ENCODE results near the gene CLDN18.

DNA sequence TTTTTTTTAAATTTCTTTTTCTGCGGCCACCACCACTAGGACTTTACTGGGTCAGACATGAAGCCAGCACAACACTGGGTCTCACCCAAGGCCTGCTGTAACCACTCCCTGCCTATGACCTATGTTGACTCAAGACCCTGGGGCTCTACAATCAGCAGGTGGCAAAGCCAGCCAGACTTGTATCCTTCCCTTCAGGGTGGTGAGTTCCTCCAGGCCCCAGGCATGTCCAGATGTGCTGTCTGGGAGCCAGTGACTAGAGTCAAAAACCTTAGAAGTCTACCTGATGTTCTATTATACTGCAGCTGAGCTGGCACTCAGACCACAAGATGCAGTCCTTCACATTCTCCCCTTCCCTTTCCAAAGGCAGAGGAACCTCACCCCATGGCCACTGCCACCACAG is 31.6 kb upstream of the CLDN18 start:
- TF ChIP-seq, protein P1, sequence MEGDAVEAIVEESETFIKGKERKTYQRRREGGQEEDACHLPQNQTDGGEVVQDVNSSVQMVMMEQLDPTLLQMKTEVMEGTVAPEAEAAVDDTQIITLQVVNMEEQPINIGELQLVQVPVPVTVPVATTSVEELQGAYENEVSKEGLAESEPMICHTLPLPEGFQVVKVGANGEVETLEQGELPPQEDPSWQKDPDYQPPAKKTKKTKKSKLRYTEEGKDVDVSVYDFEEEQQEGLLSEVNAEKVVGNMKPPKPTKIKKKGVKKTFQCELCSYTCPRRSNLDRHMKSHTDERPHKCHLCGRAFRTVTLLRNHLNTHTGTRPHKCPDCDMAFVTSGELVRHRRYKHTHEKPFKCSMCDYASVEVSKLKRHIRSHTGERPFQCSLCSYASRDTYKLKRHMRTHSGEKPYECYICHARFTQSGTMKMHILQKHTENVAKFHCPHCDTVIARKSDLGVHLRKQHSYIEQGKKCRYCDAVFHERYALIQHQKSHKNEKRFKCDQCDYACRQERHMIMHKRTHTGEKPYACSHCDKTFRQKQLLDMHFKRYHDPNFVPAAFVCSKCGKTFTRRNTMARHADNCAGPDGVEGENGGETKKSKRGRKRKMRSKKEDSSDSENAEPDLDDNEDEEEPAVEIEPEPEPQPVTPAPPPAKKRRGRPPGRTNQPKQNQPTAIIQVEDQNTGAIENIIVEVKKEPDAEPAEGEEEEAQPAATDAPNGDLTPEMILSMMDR (IDR thresholded peaks at IDR 0.05; ENCODE audit: low read length) = no peak
- TF ChIP-seq EZH2 (optimal IDR thresholded peaks at IDR 0.05; ENCODE audit: low read depth, low read length) (no peak), EZH2phosphoT487 (IDR thresholded peaks at IDR 0.05; ENCODE audit: low read length) (no peak)

All from MM.1S (cell line).